Liver (tissue), 9 donors: ENCODE data around the gene FAM20C. TPM values are rescaled to one million over a fixed set of nuclear protein-coding genes. Genes with fewer than 3 reads are reported as not detected.
"Not testable (repeated sequence)": the region's sequence is repeated elsewhere in the genome, so short reads cannot be mapped to it uniquely, and the experiment has no call there.

Experiments used
- DNase-seq: peaks from one replicate; pipeline ENCODE4 v3.0.0-alpha.2; 2017; ENCODE audit warnings: low spot score
- H3K27ac ChIP-seq, 2 donors: one replicate each; pipeline ENCODE4 v1.7.0; 2013; ENCODE audit warnings: inconsistent platforms in 2 of 2, low read length in 2 of 2, control low read depth in 1 of 2, low read depth in 1 of 2, mild to moderate bottlenecking in 1 of 2
- H3K27me3 ChIP-seq, 4 donors: one replicate each; pipeline versions ENCODE4 v1.6.1 to v1.7.0; 2013; ENCODE audit warnings: low read length in 3 of 4, inconsistent platforms in 1 of 4, mild to moderate bottlenecking in 1 of 4, moderate library complexity in 1 of 4; ENCODE audit not compliant: control insufficient read depth in 4 of 4, insufficient read depth in 4 of 4
- H3K36me3 ChIP-seq, 4 donors: one replicate each; pipeline versions ENCODE4 v1.6.1 to v1.7.0; 2013; ENCODE audit warnings: low read length in 3 of 4, mild to moderate bottlenecking in 3 of 4, low read depth in 1 of 4, moderate library complexity in 1 of 4; ENCODE audit not compliant: control insufficient read depth in 4 of 4, insufficient read depth in 3 of 4
- H3K4me1 ChIP-seq, 4 donors: one replicate each; pipeline versions ENCODE4 v1.6.1 to v1.7.0; 2013; ENCODE audit warnings: low read length in 3 of 4, mild to moderate bottlenecking in 3 of 4, moderate library complexity in 1 of 4; ENCODE audit not compliant: control insufficient read depth in 4 of 4, insufficient read depth in 4 of 4
- H3K4me3 ChIP-seq, 3 donors: one replicate each; pipeline versions ENCODE4 v1.6.1 to v1.7.0; 2013; ENCODE audit warnings: low read length in 3 of 3, control low read depth in 1 of 3, low read depth in 1 of 3, mild to moderate bottlenecking in 1 of 3
- H3K9ac ChIP-seq, 2 donors: one replicate each; pipeline ENCODE4 v1.7.0; 2013; ENCODE audit warnings: low read length in 2 of 2, mild to moderate bottlenecking in 2 of 2, moderate library complexity in 2 of 2, control low read depth in 1 of 2, low read depth in 1 of 2
- H3K9me3 ChIP-seq, 4 donors: one replicate each; pipeline versions ENCODE4 v1.6.1 to v1.7.0; 2013; ENCODE audit warnings: low read length in 3 of 4; ENCODE audit not compliant: control insufficient read depth in 4 of 4
- FOXA2 ChIP-seq: IDR thresholded peaks from 2 replicates; pipeline ENCODE4 v1.6.1; 2016; ENCODE audit warnings: antibody characterized with exemption
- HNF4A ChIP-seq, 2 donors: conservative IDR thresholded peaks; 2 replicates each; pipeline ENCODE4 v1.6.1; 2016; ENCODE audit warnings: antibody characterized with exemption in 2 of 2, mild to moderate bottlenecking in 2 of 2
- HNF4G ChIP-seq: IDR thresholded peaks from 2 replicates; pipeline ENCODE4 v1.6.1; 2016; ENCODE audit warnings: antibody characterized with exemption
- RXRA ChIP-seq, 2 donors: IDR thresholded peaks; 2 replicates each; pipeline ENCODE4 v1.6.1; 2017 to 2018; ENCODE audit warnings: antibody characterized with exemption in 2 of 2, mild to moderate bottlenecking in 1 of 2
- SP1 ChIP-seq: IDR thresholded peaks from 2 replicates; pipeline ENCODE4 v1.6.1; 2018; ENCODE audit warnings: antibody characterized with exemption, mild to moderate bottlenecking
- TAF1 ChIP-seq: conservative IDR thresholded peaks from 2 replicates; pipeline ENCODE4 v1.6.1; 2016; ENCODE audit warnings: antibody characterized with exemption, mild to moderate bottlenecking
- WGBS: extraction: QIAGEN DNeasy Blood & Tissue Kit; methylation state at CpG from one replicate; pipeline ENCODE4 v1.1.7; 2013; 5-methylcytosine and 5-hydroxymethylcytosine counted together
- polyA plus RNA-seq, 2 donors: library from polyadenylated mRNA; stranded (reverse) in 1 of 2; unstranded in 1 of 2; fragments of 200-250 nt in 1 of 2; fragments of >200 nt in 1 of 2; fragmentation: Nextera tagmentation in 1 of 2; extraction: Ambion mirVana in 1 of 2; gene quantifications; one replicate each; pipeline versions ENCODE4 v1.2.1 to v1.2.3, GENCODE V29; 2013 to 2015
- total RNA-seq, 2 donors: library from RNA; depleted of rRNA; stranded (reverse); fragments of >200 nt; gene quantifications; one replicate each; pipeline ENCODE4 v1.2.3, GENCODE V29; 2014
- TF ChIP-seq, protein P1 (sequence below): IDR thresholded peaks from 2 replicates; pipeline ENCODE4 v1.6.1; 2016; ENCODE audit warnings: antibody characterized with exemption
- TF ChIP-seq, protein P2 (sequence below): IDR thresholded peaks from 2 replicates; pipeline ENCODE4 v1.6.1; 2016; ENCODE audit warnings: antibody characterized with exemption
- TF ChIP-seq, protein P3 (sequence below): IDR thresholded peaks from 2 replicates; pipeline ENCODE4 v1.6.1; 2016; ENCODE audit warnings: antibody characterized with exemption
- donor health status: healthy.
- donor health status: healthy.
- donor health status: healthy.
- donor health status: healthy.
- donor health status: healthy.

Gene FAM20C
- total and polyA plus RNA-seq, 4 donors = 13.4 to 40.4 (median 31.5) TPM

GRCh38 chr7:179209-179681 is 13.1 kb upstream of the FAM20C start:
- Histone ChIP-seq H3K9ac (no peak overlapping the region), H3K4me3 (no peak overlapping the region), H3K9me3 (no peaks in the 10 kb centered on the region), H3K36me3 (no peaks in the 10 kb centered on the region), H3K4me1 (no peaks in the 10 kb centered on the region), H3K27ac (peak overlapping the region in 1 of 2 donors; percentile 25), H3K27me3 (no peaks in the 10 kb centered on the region)
- whole genome bisulfite sequencing = 80% methylated on average over 19 of the region's 19 CpGs
- TF ChIP-seq RXRA (IDR thresholded peaks at IDR 0.05) (peak in 1 of 2 donors; percentile 6), HNF4A (conservative IDR thresholded peaks at IDR 0.05) (no peak), SP1 (peak; percentile 28)
- DNase-seq = no peak

- TF ChIP-seq HNF4A (conservative IDR thresholded peaks at IDR 0.05) (no peak), RXRA (IDR thresholded peaks at IDR 0.05) (no peak), FOXA2 (no peak), TAF1 (no peak), HNF4G (no peak)
- TF ChIP-seq, protein P1, sequence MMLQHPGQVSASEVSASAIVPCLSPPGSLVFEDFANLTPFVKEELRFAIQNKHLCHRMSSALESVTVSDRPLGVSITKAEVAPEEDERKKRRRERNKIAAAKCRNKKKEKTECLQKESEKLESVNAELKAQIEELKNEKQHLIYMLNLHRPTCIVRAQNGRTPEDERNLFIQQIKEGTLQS = no peak
- TF ChIP-seq, protein P2, sequence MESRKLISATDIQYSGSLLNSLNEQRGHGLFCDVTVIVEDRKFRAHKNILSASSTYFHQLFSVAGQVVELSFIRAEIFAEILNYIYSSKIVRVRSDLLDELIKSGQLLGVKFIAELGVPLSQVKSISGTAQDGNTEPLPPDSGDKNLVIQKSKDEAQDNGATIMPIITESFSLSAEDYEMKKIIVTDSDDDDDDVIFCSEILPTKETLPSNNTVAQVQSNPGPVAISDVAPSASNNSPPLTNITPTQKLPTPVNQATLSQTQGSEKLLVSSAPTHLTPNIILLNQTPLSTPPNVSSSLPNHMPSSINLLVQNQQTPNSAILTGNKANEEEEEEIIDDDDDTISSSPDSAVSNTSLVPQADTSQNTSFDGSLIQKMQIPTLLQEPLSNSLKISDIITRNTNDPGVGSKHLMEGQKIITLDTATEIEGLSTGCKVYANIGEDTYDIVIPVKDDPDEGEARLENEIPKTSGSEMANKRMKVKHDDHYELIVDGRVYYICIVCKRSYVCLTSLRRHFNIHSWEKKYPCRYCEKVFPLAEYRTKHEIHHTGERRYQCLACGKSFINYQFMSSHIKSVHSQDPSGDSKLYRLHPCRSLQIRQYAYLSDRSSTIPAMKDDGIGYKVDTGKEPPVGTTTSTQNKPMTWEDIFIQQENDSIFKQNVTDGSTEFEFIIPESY = no peak
- TF ChIP-seq, protein P3, sequence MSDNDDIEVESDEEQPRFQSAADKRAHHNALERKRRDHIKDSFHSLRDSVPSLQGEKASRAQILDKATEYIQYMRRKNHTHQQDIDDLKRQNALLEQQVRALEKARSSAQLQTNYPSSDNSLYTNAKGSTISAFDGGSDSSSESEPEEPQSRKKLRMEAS = no peak
- H3K27me3 ChIP-seq = no peaks in the 10 kb centered on the region
- no peak for DNase-seq
- H3K4me1 ChIP-seq = no peaks in the 10 kb centered on the region
- 89% methylated on average over 22 of the region's 22 CpGs for WGBS
- H3K36me3 ChIP-seq = no peaks in the 10 kb centered on the region
- H3K9me3 ChIP-seq = no peaks in the 10 kb centered on the region
- H3K27ac ChIP-seq = peak overlapping the region in 1 of 2 donors; percentile 25
- H3K4me3 ChIP-seq = no peak overlapping the region
- H3K9ac ChIP-seq = no peak overlapping the region
Observed at GRCh38 chr7:179948-180694, 12.2 kb upstream of the FAM20C start.

DNA sequence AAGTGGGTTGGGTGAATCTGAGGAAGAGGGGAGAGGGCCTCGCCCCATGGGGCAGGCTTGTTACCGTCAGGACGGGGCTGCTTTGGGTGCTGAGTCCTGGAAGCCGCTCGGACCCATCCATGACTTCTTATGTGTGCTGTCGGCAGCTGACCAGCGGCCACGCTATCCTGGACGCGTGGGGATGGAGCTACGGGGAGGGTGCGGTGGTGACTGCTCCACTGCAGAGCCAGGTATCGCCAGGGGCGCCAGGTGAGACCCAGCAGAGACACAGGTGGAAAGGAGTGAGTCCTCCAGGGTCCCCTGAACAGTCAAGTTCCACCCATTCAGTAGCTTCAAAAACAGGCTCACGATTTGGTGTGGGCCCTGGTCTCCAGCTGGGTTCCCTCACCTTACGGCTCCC is 10.6 kb upstream of the FAM20C start:
- TF ChIP-seq, protein P2 = no peak
- WGBS = 93% methylated on average over 16 of the region's 16 CpGs
- Histone ChIP-seq H3K4me1 (no peaks in the 10 kb centered on the region), H3K27ac (no peak overlapping the region), H3K9me3 (no peaks in the 10 kb centered on the region), H3K9ac (no peak overlapping the region), H3K4me3 (no peak overlapping the region), H3K27me3 (no peaks in the 10 kb centered on the region), H3K36me3 (no peaks in the 10 kb centered on the region)
- no peak for DNase-seq

DNA sequence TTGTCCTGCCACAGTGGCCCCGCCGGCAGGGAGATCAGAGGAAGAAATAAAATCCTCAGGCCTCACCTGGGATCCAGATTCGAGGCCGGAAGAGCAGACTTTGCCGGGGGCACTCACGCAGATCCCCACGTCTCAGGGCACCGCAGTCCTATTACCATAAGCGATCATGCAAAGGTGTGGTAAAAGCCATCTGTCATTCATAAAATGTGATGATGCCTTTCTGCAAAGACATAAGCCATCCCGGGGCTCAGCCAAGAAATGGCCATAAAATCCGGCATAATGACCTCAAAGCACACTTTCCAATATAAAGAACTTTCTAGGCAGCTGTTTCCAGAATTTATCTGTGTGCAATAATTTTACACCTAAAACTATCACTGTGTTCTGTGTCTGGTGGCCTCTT is 9.9 kb upstream of the FAM20C start:
- DNase-seq, H3K4me3 ChIP-seq, H3K36me3 ChIP-seq, H3K27ac ChIP-seq, H3K27me3 ChIP-seq, H3K9ac ChIP-seq, H3K4me1 ChIP-seq, H3K9me3 ChIP-seq: not testable (repeated sequence)
- 84% methylated on average over 3 of the region's 11 CpGs for WGBS
